Stimulated activated CD4-positive, alpha-beta T cell treated with anti-CD3 and anti-CD28 coated beads, Interleukin-12 subunit alpha, Interleukin-12 subunit beta, amount 100 ng/mL, for 24 hours (primary cell): ENCODE data around the gene BTRC.
"Not testable (repeated sequence)": the region's sequence is repeated elsewhere in the genome, so short reads cannot be mapped to it uniquely, and the experiment has no call there.

Experiments
- DNase-seq, 2 experiments: peaks; one replicate each; pipeline ENCODE4 v3.0.0-alpha.2; 2020; ENCODE audit warnings: low read depth in 2 of 2

The BTRC gene

GRCh38 chr10:101353692-101354327, at the start of gene BTRC:
Gene BTRC (plus strand): TSS chr10:101354165. CDS start chr10:101354181, 16 bp downstream.
- peak; percentile 92 for DNase-seq

- no peak for DNase-seq
Measured at GRCh38 chr10:101304316-101304715, 49.6 kb upstream of the BTRC start.

GRCh38 chr10:101305320-101306241, 48.4 kb upstream of the BTRC start:
- no peak for DNase-seq

GRCh38 chr10:101308051-101308450, 45.9 kb upstream of the BTRC start:
- no peak for DNase-seq

DNA sequence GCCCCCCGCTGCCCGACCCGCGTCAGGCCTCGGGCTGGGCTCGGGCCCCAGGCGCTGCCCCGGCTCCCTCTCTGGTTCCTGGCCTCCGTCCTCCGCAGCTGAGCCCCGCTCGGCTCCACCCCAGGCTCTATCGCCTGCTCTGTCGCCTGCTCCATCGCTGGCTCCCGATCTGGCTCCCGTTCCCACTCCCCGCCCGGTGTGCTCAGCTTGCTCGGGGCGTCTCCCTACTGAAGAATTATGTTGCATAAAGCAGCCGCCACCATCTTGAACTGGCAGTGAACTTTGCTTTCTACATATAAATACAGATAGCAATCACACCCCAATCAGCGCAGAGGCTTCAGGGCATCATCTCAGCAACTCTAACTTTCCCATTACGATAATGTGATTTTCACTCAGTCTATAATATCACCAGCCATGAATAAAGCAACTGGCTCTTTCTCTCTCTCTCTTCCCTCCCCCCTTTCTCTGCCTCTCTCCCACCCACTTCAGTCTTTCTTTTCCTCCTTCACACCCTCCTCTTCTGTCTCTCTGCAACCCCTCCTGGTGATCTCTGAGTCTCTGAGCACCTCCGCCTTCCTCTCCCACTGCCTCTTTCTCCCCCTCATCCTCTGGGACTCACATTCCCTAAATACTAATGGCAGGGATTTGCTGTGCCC, 43.3 kb upstream of the BTRC start:
- no peak for DNase-seq

DNA sequence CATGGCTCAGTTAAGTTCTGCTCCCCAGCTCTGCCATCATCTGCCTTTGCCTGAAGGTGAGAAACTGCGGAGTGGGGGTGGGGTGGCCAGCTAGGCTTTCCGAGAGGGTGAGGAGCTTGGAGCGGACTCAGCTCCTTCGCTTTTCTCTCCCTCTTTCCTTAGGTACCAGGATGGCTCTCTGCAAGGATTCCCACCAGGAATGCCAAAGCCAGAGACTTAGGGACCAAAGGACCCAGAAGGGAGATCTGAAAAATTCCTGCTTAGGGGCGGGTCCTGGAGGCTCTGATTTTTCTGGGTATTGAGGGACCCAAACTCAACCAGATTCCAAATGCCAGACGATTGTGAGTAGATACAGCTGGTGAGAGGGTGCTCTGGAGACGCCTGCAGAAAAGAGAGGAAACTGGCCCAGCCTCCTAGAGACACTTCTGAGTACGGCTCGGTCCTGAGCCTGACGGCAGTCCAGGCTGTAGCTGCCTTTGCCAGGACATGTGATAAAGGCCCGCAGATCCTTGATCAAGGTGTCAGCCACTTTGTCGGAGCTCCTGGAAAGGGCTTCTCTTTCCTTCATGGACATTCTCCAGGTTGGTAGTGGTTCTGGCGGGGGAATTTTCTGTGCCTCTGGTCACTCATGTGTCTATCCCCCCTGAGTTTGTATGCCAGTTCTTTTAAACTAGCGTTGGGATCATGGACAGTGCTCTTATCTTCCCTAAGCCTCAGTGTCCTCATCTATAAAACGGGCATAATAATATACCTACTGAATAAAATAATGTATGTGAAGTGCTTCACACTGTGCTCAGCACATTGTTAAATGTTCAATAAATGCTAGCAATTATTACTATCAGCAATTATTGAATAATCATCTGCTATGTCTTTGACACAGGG, 42.5 kb upstream of the BTRC start:
- no peak for DNase-seq

- DNase-seq: no peak
Measured at GRCh38 chr10:101319241-101319915, 34.6 kb upstream of the BTRC start.

- DNase-seq: no peak
Measured at GRCh38 chr10:101321073-101321472, 32.9 kb upstream of the BTRC start.

GRCh38 chr10:101322266-101323108, 31.5 kb upstream of the BTRC start:
- no peak for DNase-seq

DNA sequence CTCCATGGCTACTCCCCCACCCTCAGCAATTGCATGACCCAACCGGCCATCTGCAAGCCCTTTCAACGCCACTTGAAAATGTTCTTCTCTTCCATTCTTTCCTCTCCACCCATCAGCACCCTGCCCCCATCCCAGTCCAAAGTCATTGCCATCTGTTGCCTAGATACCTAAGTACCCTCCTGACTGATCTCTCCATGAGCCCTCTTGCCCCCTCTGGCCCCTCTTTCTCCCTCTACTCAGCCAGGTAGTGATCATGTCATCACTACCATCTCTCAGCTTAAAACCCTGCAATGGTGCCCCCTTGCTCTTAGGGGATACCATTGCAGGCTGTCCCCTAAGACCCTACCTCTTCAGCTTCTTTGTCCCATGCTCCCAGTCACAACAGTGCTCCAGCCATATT, 30.5 kb upstream of the BTRC start:
- no peak for DNase-seq

DNA sequence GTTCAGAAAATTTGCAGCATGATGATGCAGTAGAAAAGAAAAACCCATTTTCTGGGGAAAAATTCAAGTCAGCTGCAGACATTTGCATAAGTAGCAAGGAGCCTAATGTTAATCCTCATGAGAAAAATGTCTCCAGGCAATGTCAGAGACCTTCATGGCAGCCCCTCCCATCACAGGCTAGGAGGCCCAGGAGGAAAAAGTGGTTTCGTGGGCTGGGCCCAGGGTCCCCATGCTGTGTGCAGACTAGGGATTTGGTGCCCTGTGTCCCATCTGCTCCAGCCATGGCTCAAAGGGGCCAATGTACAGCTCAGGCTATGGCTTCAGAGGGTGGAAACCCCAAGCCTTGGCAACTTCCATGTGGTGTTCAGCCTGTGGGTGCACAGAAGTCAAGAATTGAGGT, 26.5 kb upstream of the BTRC start:
- DNase-seq: not testable (repeated sequence)

- DNase-seq: no peak
Measured at GRCh38 chr10:101329341-101330032, 24.5 kb upstream of the BTRC start.

- DNase-seq: no peak
Measured at GRCh38 chr10:101330231-101330630, 23.7 kb upstream of the BTRC start.

DNA sequence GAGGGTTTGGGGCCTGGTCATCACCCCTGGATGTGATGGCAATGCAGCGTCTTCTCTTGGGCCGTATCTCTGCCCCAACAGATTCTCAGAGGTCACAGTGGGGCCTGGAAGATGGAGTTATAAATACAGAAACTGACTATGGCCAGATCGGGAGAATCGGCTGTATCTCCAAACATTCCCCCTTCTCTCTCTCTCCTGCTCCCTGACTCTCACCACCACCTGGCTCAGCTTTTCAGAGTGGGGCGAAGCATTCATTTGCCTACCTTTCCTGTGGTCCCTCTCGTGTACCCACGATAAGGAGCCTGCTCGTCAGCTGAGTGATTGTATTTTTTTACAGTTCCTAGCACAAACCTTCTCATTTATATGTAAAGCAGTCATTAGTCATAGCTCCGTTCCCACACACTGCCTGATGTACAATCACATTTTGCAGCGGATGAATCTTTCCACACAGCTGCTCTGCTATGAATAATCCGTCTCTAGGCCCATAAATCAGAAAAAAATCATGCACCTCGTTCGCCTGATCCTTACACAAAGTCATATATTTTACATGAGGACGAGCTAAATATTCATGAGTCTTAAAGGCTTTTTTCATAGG, 23.2 kb upstream of the BTRC start:
- no peak for DNase-seq

GRCh38 chr10:101331956-101332355, 22.0 kb upstream of the BTRC start:
- no peak for DNase-seq

DNA sequence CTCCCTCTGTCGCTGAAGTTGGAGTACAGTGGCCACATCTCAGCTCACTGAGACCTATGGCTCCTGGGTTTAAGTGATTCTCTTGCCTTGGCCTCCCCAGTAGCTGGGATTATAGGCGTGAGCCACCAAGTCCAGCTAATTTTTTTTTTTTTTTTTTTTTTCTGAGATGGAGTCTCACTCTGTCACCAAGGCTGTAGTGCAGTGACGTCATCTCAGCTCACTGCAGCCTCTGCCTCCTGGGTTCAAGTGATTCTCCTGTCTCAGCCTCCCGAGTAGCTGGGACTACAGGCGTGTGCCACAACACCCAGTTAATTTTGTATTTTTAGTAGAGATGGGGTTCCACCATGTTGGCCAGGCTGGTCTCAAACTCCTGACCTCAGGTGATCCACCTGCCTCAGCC, 19.7 kb upstream of the BTRC start:
- DNase-seq: not testable (repeated sequence)

GRCh38 chr10:101336382-101336781, 17.6 kb upstream of the BTRC start:
- DNase-seq: no peak

GRCh38 chr10:101337836-101338235, 16.1 kb upstream of the BTRC start:
- no peak for DNase-seq

DNA sequence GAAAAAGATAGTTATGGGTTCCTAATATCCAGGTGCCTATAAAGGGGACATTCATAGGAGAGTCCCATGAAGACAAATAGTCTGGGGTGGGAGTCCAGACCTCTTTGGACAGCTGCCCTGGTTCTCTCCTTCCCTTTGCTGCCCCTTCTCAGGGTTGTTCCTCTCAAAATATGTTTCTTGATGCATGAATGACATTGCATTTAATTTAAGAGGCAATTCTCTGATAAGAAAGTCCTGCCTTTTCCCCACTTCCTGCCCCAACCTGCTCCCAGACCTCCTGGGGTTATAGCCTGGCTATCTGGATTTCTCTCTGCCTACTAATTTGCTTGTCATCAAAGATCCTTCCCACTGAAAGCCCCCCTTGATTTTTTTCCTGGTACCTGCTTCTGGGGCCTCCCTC, 12.5 kb upstream of the BTRC start:
- DNase-seq: no peak
